DMS153 treated with DMSO at 0.1 percent for 48 hours (cell line): ENCODE results near the gene DCHS2.

Experiments
- DNase-seq: peaks from one replicate; lab custom pipeline; 2025; ENCODE audit not compliant: unreplicated experiment; lab: John Stamatoyannopoulos, UW

DCHS2 gene

DNA sequence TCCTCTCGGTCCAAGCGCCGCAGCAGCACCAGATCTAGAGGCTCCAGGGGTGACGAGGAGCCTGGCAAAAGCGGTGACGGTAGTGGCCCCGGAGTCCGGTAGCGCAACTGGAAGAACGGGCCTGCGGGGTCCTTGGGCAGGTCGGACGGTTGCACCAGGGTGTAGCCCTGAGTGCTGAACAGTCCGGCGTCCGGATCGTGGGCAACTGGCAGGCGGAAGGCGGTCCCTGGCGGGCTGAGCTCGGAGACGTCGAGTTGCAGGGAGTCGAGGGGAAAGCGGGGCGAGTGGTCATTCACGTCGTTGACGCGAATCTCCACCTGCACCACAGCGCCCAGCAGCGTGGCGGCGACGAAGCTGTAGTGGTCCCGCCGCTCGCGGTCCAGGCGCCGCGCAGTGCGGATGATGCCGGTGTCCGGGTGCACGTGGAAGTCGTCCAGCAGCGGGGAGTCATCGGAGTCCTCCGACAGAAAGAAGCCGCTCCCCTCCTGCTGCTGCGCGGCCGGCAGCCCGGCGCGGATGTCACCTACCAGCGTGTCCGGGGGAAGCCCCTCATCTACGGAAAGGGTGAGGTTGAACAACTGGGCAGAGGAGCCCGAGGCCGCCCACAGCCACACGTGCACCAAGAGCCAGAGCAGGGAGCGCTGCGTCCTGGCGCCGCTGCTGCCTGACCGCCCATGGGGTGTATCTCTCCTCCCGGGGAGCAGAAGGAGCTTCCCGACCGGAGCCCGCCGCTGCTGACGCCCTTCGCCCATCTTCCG is 837 bp downstream of the DCHS2 start:
- DNase-seq: no peak

DNA sequence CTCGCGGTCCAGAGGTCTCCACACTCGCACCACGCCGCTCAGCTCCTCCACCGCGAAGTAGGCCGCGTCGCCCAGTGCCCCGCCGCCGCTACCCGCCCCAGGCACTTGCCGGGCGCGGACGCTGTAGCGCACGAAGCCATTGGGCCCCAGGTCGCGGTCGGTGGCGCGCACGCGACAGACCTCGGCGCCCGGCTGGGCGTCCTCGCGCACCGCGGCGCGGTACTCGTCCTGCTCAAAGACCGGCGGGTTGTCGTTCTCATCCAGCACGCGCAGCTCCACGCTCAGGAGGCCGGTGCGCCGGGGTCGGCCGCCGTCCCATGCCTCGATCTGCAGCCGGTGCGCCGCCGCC is 1.4 kb downstream of the DCHS2 start:
- no peak for DNase-seq

DNA sequence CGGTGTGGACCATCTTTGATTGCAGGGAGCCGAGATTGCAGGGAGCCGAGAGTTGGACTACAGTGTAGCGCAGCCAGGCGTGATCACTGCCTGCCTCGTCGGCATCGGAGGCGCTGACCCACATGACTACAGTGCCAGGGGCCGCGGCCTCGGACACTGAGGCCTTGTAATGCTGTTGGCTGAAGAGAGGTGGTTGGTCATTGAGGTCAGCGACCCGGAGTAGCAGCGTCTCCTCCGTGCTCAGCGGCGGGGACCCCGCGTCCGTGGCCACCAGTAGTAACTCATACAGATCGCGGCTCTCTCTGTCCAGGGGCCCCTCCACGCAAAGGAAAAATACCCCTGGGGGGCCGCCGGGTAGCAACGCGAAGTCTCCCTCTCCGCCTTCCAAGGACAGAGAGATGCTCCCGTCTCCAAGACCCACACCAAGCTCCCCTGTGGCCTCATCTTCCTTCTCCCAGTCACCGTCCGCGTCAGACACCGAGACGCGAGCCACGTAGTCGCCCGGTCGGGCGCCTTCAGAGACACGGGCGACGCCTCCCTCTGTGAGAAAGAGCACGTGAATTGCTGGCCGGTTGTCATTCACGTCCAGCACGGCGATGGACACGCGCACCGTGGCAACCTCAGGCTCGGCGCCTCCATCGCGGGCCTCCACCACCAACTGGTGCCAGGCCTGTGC is 1.9 kb downstream of the DCHS2 start:
- DNase-seq: no peak

DNA sequence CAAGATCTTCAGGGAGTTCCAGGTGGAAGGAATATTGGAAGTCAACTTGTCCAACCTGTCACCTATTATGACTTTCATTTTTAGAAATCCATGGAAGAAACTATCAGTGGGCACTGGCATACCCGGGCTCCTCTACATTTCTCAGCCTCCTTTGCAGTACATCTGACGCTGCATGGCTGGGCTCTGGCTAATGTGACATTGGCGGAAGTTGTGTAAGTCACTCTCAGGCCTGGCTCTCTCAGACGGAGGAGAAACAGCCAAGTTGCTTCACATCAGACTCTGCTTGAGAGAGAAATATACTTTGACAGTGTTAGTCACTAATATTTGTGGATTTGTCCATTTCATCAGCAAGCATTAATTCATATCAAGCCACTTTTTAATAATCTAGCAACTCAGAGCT is 4.5 kb downstream of the DCHS2 start:
- DNase-seq: no peak

DNA sequence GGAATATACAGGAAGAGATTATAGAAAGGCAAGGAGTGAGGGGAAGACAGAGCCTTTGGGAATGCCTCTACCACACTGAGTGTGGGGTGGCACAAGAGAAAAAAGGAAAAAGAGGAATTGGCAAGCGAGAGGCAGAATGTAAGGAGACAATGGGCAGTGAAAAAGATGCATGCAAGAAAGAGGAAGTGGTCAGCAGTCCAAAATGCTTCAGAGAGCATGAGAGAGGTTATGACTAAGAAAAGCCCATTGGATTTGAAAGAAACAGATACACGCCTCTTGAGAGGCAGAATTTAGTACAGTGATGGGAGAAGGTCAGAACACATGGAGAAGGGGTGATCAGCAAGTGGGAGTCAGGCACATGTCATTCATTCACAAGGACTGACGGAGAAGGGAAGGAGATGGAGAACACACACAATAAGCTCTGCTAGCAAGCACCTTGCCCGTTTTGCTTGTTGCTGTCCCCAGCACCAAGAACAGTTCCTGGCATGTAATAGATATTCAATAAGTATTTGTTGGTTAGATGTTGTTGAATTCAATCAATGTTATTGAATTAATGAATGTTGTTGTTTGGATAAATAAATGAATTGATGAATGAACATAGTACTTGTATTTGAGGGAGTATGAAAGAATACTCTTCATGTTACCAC is 6.3 kb downstream of the DCHS2 start:
- DNase-seq: no peak

DNA sequence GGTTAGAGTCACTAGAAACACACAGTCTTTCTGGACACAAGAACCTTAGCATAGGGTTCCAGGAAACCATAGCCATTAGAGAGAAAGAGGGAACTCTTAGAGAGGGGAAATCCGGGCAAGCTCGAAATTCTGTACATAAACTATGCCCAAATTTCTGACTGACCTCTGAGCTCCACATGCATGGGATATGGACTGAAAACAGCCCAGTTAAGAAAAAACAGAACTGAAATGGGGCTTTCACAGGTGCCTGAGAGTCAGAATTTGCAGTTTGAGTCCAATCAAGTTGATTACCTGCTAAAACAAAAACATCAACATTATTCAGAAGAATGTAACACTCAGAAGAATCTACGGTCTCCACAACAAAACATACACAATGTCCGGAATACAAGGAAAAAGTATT is 13.1 kb downstream of the DCHS2 start:
- DNase-seq: no peak

DNA sequence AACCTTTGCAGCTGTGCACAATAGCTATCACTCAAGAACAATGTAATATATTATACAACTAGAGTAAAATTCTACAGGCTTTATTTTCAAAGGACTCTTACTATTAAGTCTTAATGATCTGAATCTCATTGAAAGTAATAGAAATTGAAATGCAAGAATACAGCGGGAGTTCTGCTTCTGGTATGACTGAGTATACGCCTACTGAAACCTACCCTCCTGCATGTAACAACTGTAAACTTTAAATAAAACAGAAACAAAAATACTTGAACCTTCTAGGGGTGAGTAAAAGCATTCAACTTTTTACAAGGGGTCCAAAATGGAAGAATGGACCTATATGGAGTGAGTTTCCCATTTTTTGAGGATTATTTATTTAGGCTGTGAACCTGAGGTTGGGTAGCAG is 13.5 kb downstream of the DCHS2 start:
- DNase-seq: no peak

DNA sequence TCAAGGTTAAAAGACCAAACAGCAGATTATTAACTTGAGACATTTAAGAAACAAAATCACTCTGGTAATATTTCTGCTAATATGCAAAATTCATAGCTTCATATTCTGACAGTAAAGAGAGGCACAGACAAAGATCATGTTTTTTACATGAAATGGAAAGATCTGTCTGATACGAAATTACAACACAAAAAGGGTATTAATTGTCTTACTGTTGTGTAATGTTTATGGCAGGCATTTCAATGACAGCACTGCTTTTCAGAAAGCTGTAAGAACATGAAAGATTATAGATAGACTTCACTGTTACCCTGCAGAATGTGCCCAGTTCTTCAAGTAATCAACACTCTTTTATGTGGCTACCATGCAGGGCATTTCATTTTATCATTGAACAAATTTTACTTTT is 15.4 kb downstream of the DCHS2 start:
- no peak for DNase-seq

DNA sequence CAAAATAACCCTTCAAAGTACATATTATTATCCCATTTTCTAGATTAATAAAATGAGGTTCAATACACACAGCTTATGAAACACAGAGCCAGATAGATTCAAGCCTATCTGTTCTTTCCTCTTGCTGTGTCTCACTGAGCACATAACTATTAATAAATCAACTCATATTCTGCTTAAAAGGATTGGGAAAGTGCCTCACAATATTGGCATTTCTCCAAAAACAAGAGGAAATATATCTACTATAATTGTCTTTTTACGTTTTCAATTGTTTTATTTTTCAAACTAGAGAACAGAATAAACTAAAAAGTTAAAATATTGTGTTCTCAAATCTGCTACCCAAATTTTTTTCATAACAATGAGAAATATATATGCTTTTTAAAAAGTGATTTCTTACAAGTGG is 15.8 kb downstream of the DCHS2 start:
- no peak for DNase-seq

DNA sequence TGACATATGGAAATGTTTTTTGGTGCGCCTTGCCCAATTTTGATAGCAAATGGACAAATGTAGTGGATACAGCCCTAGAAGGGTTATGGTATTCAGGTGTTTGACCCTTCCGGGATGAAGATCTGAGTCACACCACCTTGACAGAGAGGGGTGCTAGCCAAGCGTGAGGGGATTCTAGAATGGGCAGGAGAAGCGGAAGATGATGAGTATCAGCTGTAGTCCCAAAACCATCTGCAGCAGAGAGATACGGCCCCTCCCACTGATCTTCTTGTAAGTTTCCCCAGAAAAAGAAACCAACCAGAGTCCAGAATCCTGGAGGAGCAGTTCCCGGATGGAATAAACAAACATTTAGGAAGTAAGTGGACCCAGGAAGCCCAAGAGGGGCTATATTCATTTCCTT is 18.1 kb downstream of the DCHS2 start:
- no peak for DNase-seq

DNA sequence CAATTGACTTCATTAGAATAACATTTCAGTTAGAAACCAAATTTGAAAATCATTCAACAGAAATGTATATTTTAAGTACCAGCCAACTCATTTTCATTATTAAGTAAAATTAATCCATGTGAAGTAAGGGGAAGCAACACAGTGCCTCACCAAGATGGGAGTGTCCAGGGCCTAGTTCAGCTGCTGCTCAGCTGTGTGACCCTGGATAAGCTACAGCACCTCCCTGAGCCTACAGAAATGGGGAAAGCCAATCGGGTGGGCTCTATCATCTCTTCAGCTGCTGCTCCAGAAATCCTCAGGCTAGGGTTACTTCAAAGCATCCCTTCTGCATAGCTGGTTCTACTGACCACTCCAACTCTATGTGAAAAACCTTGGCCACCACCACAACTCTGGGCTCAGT is 18.7 kb downstream of the DCHS2 start:
- DNase-seq: no peak

DNA sequence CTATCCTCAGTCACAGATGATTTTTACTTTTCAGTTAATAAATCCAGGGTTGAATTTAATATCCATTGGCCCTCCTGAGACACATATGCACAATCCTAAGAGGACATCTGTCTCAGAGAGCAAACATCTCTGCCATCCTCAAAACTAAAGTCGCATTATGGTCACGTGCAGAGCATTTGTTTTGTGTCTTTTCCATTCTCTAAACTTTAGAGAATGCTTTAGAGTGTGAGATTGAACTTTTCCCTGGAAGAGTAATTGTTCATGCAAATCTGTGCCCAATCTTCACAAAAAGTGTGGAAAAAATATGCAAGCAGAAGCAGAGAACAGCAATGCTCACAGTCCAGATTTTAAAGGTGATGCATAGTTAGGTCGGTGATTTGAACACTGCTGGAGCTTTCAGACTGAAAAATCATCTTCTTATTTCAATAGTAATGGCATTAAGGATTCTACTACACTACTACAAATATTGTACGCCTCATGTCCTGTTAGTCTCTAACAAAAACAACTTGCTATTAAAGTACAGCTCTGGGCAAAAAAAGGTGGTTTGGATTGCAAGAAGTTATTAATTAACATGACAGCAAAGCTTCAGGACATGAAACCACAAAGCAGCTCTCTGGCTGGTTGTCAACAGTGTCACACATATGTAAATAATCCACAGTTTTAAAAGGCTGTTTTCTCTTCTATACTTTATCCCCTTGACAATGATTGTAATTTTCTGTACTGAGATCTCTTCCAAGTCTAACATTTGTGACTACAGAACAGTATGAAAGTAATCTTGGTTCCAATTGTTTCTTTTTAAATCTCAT is 19.9 kb downstream of the DCHS2 start:
- DNase-seq: no peak

DNA sequence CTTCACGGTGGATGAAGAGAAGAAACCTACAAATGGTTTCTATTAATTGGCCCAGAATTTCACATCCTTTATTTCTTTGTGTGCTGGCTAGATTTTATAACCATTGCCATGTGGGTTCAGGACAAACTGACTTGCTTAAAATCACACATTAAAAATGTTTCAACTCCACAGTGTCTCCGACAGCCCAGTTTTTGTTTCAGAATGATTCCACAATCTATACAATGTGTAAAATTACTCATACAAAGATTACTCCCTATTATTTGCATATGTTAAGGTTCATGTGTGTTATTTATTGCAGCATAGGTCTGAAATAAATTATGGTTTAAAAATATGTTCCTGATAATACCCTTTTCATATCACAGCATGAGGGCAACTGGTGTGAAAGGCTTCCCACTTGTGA is 20.6 kb downstream of the DCHS2 start:
- no peak for DNase-seq

DNA sequence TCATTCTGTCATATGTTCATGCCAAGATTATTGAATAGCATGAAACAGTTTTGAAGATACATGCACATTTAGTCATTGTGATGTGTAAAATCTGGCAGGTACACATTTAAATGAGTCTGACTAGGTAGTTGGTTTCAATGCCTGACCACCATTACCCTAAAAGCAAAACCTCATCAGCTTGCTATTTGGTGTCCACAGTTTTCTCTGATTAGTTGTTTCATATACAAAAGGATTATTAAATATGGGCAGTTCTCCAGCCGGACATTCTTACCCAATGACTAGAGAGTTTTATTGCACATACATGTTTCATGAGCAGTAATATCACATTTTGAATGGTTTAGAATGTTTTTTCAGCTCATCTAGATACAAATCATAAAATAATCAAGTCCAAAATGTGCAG is 23.7 kb downstream of the DCHS2 start:
- no peak for DNase-seq

DNA sequence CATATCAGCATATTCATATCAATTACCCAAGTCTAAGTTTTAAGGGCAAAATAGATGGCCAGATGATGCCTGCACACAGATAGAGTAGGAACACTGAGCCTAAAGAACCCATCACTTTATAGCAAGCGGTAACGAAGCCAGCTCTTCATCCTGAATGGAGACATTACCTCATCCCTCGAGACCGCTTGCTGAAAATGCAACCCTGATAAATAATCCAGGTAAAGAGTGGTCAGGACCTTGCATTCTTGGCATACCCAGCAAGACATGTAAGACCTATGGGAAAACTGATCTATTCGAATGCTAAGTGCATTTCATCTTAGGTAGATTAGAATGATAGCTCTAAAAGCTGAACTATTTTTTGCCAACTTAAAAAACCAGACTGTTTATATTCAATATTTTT is 25.3 kb downstream of the DCHS2 start:
- no peak for DNase-seq

DNA sequence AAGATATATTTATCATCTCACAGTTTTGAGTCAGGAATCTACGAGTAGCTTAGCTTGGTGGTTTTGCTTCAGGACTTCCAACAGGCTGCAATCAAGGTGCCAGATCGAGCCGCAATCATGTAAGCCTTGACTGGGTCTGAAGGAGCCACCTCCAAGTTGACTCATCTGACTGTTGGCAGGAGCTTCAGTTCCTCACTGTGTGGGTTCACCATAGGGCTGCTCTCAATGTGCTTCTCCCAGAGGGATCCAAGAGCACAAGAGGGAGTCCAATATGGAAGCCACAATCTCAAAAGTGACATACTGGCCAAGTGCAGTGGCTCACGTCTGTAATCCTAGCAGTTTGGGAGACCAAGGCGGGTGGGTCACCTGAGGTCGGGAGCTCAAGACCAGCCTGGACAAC is 26.5 kb downstream of the DCHS2 start:
- DNase-seq: no peak

DNA sequence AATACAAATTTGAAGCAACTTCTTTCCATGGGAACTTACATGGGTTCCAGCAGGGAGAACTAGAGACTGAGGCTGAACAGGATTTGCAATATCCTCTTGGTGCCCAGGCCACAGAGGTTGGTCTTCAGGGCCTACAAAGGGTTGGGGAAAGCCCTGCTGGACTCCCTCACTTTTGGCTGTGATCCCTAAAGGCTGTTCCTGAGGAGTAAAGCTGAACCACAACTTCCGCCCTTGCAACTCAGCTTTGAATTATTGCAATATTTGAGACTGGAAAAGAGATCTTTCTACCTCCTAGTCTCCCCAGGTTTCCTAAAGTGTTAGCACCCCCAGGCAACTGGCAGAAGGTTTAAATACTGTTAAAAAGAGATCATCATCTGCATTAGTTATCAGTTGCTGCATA is 26.9 kb downstream of the DCHS2 start:
- DNase-seq: no peak

DNA sequence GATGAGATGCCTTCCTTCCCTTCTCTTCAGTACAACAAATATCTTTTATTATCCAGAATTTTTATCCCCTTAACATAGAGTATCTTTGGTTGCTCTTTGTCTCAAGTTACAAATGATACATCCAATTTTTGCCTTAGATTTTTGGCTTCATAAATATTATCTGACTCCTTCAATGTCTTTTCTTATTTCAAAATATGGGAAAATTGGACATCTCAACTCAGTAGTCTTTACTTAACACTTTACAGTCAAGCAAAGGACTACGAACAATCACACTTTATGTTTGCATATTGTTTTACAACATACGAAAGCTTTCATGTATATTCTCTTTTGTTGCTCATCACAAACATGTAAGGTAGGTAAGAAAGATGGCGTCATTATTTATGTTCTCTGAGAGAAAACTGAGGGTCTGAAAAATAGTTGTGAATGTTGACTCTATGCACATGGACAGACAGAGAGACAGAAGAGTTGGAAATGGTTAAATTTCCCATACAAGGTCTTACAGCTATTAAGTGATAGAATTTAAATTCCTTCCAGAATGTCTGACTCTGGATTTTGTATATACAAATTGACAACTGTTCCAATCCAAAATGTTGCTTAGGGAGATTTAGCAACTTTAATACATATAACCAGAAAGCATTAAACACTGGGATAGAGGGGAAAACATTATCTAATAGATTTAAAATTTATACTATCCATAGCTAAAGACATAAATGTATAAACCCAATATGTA is 29.4 kb downstream of the DCHS2 start:
- DNase-seq: no peak

DNA sequence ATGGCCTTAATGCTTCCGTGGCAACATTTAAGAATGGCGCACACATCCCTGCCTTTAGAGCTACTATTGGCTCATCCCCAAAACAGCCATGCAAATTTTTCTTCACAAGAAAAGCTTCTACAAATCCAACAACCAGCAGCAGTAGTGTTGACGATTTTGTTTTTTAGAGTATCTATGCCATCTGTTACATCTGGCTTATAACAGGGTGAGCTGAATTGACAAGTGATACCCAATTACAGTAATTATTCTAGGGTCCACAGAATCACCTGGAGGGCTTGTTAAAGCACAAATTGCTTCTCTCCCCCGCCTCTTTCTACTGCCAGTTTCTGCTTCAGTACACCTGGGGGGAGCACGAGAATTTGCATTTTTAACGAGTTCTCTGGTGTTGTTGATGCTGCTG is 34.1 kb downstream of the DCHS2 start:
- no peak for DNase-seq

DNA sequence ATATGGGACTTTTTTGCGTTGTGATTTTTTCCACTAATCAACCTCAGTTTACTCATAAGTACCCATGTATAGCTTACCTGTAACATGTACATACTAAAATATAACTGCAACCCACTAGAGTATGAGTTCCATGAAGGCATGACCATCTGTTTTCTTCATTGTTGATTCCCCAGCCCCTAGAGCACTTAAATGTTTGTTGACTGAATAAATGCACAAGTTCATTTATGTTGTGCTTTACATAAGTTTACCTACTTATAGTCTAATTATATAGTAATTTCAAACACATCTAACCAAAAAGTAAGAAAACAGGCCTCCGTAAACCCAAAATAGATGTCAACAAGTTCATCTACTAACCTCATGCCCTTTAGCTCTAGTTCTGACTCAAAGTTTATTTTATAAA is 34.7 kb downstream of the DCHS2 start:
- DNase-seq: no peak

DNA sequence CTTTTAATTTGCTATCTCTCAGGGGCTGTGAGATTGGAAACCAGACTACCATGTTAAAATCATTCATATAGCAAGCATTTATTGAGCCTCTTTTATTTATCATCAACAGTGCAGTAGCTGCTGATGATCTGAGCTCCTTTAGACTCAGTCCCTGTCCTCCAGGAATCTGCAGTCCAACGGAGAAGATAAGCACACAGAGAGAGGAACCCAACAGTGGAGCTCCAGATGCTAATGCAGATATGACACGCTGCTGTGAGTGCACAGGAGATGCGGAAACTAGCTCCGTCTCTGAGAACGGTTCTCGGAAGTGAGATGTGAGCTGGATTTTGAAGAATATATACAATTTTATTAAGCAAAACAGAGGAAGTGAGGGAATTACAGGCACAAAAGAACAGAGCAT is 35.4 kb downstream of the DCHS2 start:
- no peak for DNase-seq
